OCI-LY3 (cell line): Measurements from ENCODE around the gene MAD1L1.

Experiments
- H2AFZ ChIP-seq: fragments of 200-600, 300-600 bp; shearing (Covaris generic); 2 replicates; pipeline ENCODE4 v1.6.0; 2014; ENCODE audit warnings: antibody characterized with exemption, low read depth, low read length
- H3K27ac ChIP-seq: fragments of 200-600, 300-600 bp; sonication (generic); 2 replicates; pipeline ENCODE4 v1.5.1; 2014; ENCODE audit warnings: mild to moderate bottlenecking, low read length, moderate library complexity, mixed read lengths
- H3K27me3 ChIP-seq: fragments of 200-600, 300-600 bp; sonication (generic); 2 replicates; pipeline ENCODE4 v1.6.1; 2014; ENCODE audit warnings: low read depth, low read length, mixed read lengths
- H3K36me3 ChIP-seq: fragments of 200-600, 300-600 bp; sonication (generic); replicated peaks from 2 replicates; pipeline ENCODE3; 2014; ENCODE audit warnings: low read depth, low read length, mixed read lengths
- H3K4me1 ChIP-seq: fragments of 300-600, 200-600 bp; sonication (generic); 2 replicates; pipeline ENCODE4 v1.6.1; 2014; ENCODE audit warnings: low read length, mixed read lengths
- H3K4me2 ChIP-seq: fragments of 200-600, 300-600 bp; sonication (generic); 2 replicates; pipeline ENCODE4 v1.6.1; 2014; ENCODE audit warnings: low read length, mixed read lengths
- H3K4me3 ChIP-seq: fragments of 300-600, 200-600 bp; sonication (generic); 2 replicates; pipeline ENCODE4 v1.5.1; 2014; ENCODE audit warnings: antibody characterized with exemption, mild to moderate bottlenecking, low read length, moderate library complexity
- H3K79me2 ChIP-seq: fragments of 300-600, 200-600 bp; shearing (Covaris generic); 2 replicates; pipeline ENCODE4 v1.6.1; 2014; ENCODE audit warnings: mild to moderate bottlenecking, low read length, mixed read lengths
- H3K9ac ChIP-seq: fragments of 300-600, 200-600 bp; shearing (Covaris generic); 2 replicates; pipeline ENCODE4 v1.6.0; 2014; ENCODE audit warnings: mild to moderate bottlenecking, low read length, moderate library complexity
- H3K9me3 ChIP-seq: fragments of 200-600, 300-600 bp; shearing (Covaris generic); 2 replicates; pipeline ENCODE4 v1.6.1; 2014; ENCODE audit warnings: low read length, mixed read lengths; ENCODE audit not compliant: insufficient read depth
- H4K20me1 ChIP-seq: fragments of 200-600, 300-600 bp; sonication (generic); 2 replicates; pipeline ENCODE4 v1.6.1; 2016; ENCODE audit warnings: low read length, mixed read lengths; ENCODE audit not compliant: insufficient read depth
- EZH2phosphoT487 ChIP-seq: fragments of 200-600 bp; shearing (Covaris generic); IDR thresholded peaks from 2 replicates; pipeline ENCODE4 v1.6.1; 2018; ENCODE audit warnings: antibody characterized with exemption, mixed run types, low read depth
- TF ChIP-seq, protein P1 (sequence below): fragments of 200-600, 300-600 bp; sonication (generic); IDR thresholded peaks from 2 replicates; pipeline ENCODE4 v1.5.1; 2014; ENCODE audit warnings: antibody characterized with exemption, low read length, low read depth

MAD1L1 gene

DNA sequence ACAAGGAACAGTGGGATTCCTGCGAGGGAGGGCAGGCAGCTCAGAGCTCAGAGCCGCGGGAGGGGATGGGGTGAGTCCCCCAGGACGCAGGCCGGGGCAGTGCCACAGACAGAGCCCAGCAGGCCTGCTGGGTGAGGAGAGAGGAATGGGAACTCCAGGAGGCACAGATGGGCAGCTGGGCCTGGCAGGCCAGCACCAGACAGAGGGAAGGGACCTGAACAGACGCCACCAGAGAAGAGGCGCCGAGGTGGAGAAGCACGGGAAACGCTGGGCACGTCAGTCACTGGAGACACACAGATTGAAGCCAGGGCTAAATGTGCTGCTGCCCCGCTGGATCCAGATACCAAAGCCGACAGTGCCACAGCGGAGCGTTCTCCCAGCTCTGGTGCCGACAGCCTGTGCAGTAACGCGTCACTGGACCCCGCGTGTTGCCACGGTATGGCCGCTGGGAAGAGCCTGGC is 225.8 kb downstream of the MAD1L1 start:
- no peak overlapping the region for H2AFZ ChIP-seq
- H3K9me3 ChIP-seq = no peaks in the 10 kb centered on the region
- H3K27me3 ChIP-seq = no peaks in the 10 kb centered on the region
- H3K4me2 ChIP-seq = no peak overlapping the region
- H4K20me1 ChIP-seq = no peaks in the 10 kb centered on the region
- H3K79me2 ChIP-seq = no peaks in the 10 kb centered on the region
- no peak overlapping the region for H3K9ac ChIP-seq
- no peak overlapping the region for H3K27ac ChIP-seq
- TF ChIP-seq, protein P1, sequence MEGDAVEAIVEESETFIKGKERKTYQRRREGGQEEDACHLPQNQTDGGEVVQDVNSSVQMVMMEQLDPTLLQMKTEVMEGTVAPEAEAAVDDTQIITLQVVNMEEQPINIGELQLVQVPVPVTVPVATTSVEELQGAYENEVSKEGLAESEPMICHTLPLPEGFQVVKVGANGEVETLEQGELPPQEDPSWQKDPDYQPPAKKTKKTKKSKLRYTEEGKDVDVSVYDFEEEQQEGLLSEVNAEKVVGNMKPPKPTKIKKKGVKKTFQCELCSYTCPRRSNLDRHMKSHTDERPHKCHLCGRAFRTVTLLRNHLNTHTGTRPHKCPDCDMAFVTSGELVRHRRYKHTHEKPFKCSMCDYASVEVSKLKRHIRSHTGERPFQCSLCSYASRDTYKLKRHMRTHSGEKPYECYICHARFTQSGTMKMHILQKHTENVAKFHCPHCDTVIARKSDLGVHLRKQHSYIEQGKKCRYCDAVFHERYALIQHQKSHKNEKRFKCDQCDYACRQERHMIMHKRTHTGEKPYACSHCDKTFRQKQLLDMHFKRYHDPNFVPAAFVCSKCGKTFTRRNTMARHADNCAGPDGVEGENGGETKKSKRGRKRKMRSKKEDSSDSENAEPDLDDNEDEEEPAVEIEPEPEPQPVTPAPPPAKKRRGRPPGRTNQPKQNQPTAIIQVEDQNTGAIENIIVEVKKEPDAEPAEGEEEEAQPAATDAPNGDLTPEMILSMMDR = no peak
- no peak for TF ChIP-seq EZH2phosphoT487
- H3K4me3 ChIP-seq = no peak overlapping the region
- no peaks in the 10 kb centered on the region for H3K36me3 ChIP-seq
- no peaks in the 10 kb centered on the region for H3K4me1 ChIP-seq

DNA sequence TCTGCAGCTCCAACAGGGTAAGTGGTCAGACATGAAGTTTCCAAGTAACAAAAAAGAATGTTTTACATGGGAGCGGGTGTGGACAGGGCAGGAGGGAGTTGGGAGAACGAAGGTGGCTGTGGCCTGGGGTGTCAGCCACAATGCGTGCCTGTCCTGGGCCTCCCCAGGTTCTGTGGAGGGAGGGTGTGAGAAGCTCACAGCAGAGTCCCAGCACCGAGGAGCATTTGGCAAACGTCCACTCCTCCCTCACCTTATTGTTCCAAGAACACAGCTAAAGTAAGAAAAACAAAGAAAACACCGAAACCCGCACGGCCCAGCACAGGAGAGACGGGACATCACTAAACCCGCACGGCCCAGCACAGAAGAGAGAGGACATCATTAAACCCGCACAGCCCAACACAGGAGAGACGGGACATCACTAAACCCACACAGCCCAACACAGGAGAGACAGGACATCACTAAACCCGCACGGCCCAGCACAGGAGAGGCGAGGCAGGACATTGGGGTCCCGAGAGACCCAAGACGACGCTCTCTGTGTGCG is 226.4 kb downstream of the MAD1L1 start:
- Histone ChIP-seq H3K27ac (no peak overlapping the region), H3K27me3 (no peaks in the 10 kb centered on the region), H2AFZ (no peak overlapping the region), H3K4me3 (no peak overlapping the region), H3K4me1 (no peaks in the 10 kb centered on the region), H3K36me3 (no peaks in the 10 kb centered on the region), H3K79me2 (no peaks in the 10 kb centered on the region), H3K9ac (no peak overlapping the region), H4K20me1 (no peaks in the 10 kb centered on the region), H3K9me3 (no peaks in the 10 kb centered on the region), H3K4me2 (no peak overlapping the region)
- TF ChIP-seq, protein P1 = no peak
- no peak for TF ChIP-seq EZH2phosphoT487

DNA sequence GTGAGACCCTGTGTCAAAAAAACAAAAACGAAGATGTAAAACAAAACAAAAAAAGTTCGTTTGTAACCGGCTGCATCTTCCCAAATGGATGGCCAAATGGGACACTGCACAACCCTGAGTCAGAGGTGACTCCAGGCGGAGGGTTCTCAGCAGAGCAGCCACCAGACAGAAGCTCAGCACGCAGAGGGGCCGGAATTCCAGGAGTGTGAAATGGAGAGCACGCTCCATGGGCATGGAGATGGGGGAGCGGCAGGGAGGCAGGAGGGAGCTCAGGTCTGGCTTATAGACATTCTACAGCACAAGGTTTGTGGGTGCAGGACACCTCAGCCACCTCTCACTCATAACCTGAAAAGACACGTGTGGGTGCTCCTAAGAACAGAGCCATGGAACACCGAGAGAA is 227.0 kb downstream of the MAD1L1 start:
- H3K4me2 ChIP-seq = no peak overlapping the region
- no peaks in the 10 kb centered on the region for H3K79me2 ChIP-seq
- H4K20me1 ChIP-seq = no peaks in the 10 kb centered on the region
- H3K4me1 ChIP-seq = no peaks in the 10 kb centered on the region
- no peak overlapping the region for H3K4me3 ChIP-seq
- H3K9ac ChIP-seq = no peak overlapping the region
- H2AFZ ChIP-seq = no peak overlapping the region
- H3K27ac ChIP-seq = no peak overlapping the region
- no peaks in the 10 kb centered on the region for H3K9me3 ChIP-seq
- no peaks in the 10 kb centered on the region for H3K27me3 ChIP-seq
- TF ChIP-seq, protein P1 = no peak
- TF ChIP-seq EZH2phosphoT487 = no peak
- H3K36me3 ChIP-seq = no peaks in the 10 kb centered on the region

- Histone ChIP-seq H3K27ac (no peak overlapping the region), H3K27me3 (no peaks in the 10 kb centered on the region), H3K79me2 (no peaks in the 10 kb centered on the region), H3K4me2 (no peak overlapping the region), H3K9me3 (no peaks in the 10 kb centered on the region), H4K20me1 (no peaks in the 10 kb centered on the region), H3K36me3 (no peaks in the 10 kb centered on the region), H2AFZ (no peak overlapping the region), H3K9ac (no peak overlapping the region), H3K4me3 (no peak overlapping the region), H3K4me1 (no peaks in the 10 kb centered on the region)
- TF ChIP-seq EZH2phosphoT487 = no peak
- TF ChIP-seq, protein P1 = no peak
These were observed 227.7 kb downstream of the MAD1L1 start for GRCh38 chr7:2004841-2005725.
